Uterus (tissue), 4 donors: ENCODE data around the gene COL4A1. TPM values are rescaled to one million over a fixed set of nuclear protein-coding genes. Genes with fewer than 3 reads are reported as not detected.

Experiments used
- DNase-seq, 2 donors: peaks; one replicate each; pipeline ENCODE4 v3.0.0-alpha.2; 2019 to 2020
- H3K27ac ChIP-seq, 2 donors: fragments of 200-600 bp; sonication (generic); 1 replicate in 1 of 2; 2 replicates in 1 of 2; pipeline ENCODE4 v1.5.1; 2016 to 2018
- H3K27me3 ChIP-seq, 2 donors: fragments of 200-600 bp; sonication (generic); one replicate each; pipeline ENCODE4 v1.5.1; 2018 to 2019; ENCODE audit warnings: control low read depth in 1 of 2
- H3K36me3 ChIP-seq, 2 donors: fragments of 200-600 bp; sonication (generic); one replicate each; pipeline ENCODE4 v1.5.1; 2019; ENCODE audit warnings: control low read depth in 1 of 2
- H3K4me1 ChIP-seq, 2 donors: fragments of 200-600 bp; sonication (generic); one replicate each; pipeline ENCODE4 v1.5.1; 2018 to 2019; ENCODE audit warnings: control low read depth in 1 of 2
- H3K4me3 ChIP-seq, 2 donors: fragments of 200-600 bp; sonication (generic); 1 replicate in 1 of 2; 2 replicates in 1 of 2; pipeline ENCODE4 v1.5.1; 2018 to 2019; ENCODE audit warnings: mild to moderate bottlenecking in 1 of 2
- H3K9me3 ChIP-seq, 2 donors: fragments of 200-600 bp; sonication (generic); one replicate each; pipeline ENCODE4 v1.5.1; 2019; ENCODE audit warnings: control low read depth in 1 of 2
- CTCF ChIP-seq, 4 experiments: fragments of 200-600 bp in 2 of 4; fragments of 450-650 bp in 2 of 4; sonication (generic) in 2 of 4; IDR thresholded peaks; one replicate each; pipeline ENCODE4 v1.5.1; 2016 to 2019; ENCODE audit warnings: antibody characterized with exemption in 4 of 4, mild to moderate bottlenecking in 2 of 4, moderate library complexity in 1 of 4
- POLR2A ChIP-seq, 2 donors: fragments of 450-650 bp; IDR thresholded peaks; one replicate each; pipeline ENCODE4 v1.6.1; 2016; ENCODE audit warnings: antibody characterized with exemption in 2 of 2, mild to moderate bottlenecking in 1 of 2, moderate library complexity in 1 of 2
- intact Hi-C: fragments of 100-400 bp; cut with DNase I; formaldehyde crosslinking; loops from one replicate; pipeline ENCODE4 v1.15.1; 2023; ENCODE audit warnings: low total_unique reads
- total RNA-seq, 4 donors: library from RNA; depleted of rRNA in 3 of 4; stranded (reverse); fragments of >200 nt in 3 of 4; gene quantifications; one replicate each; pipeline versions ENCODE4 v1.1.0 to v1.2.4, GENCODE V29; 2014 to 2023
- donor health status: DM: yes; HTN: yes; CAD: no.

The COL4A1 gene
- total RNA-seq, 4 donors from 2014 or later = 164 to 737 (median 209) TPM

GRCh38 chr13:110124201-110124940 is 182.6 kb downstream of the COL4A1 start:
- DNase-seq = no peak
- Histone ChIP-seq H3K4me3 (no peak overlapping the region), H3K27ac (no peak overlapping the region), H3K36me3 (no peaks in the 10 kb centered on the region), H3K27me3 (no peaks in the 10 kb centered on the region), H3K4me1 (no peaks in the 10 kb centered on the region), H3K9me3 (no peaks in the 10 kb centered on the region)
- no peak for TF ChIP-seq CTCF (IDR thresholded peaks at IDR 0.05)
- no peak for TF ChIP-seq POLR2A (IDR thresholded peaks at IDR 0.05)
- intact Hi-C loops = no loop called here

- Histone ChIP-seq H3K4me3 (no peak overlapping the region), H3K27me3 (no peaks in the 10 kb centered on the region), H3K36me3 (no peaks in the 10 kb centered on the region), H3K4me1 (no peaks in the 10 kb centered on the region), H3K9me3 (no peaks in the 10 kb centered on the region), H3K27ac (no peak overlapping the region)
- intact Hi-C loops = no loop called here
- no peak for DNase-seq
- TF ChIP-seq POLR2A (IDR thresholded peaks at IDR 0.05) (no peak), CTCF (IDR thresholded peaks at IDR 0.05) (no peak)
Measured at GRCh38 chr13:110123041-110123809, 183.7 kb downstream of the COL4A1 start.

GRCh38 chr13:110121422-110122083 is 185.4 kb downstream of the COL4A1 start:
- Histone ChIP-seq H3K4me3 (no peak overlapping the region), H3K27me3 (no peaks in the 10 kb centered on the region), H3K27ac (no peak overlapping the region), H3K36me3 (no peaks in the 10 kb centered on the region), H3K4me1 (no peaks in the 10 kb centered on the region), H3K9me3 (no peaks in the 10 kb centered on the region)
- DNase-seq = no peak
- intact Hi-C loops = no loop called here
- no peak for TF ChIP-seq CTCF (IDR thresholded peaks at IDR 0.05)
- TF ChIP-seq POLR2A (IDR thresholded peaks at IDR 0.05) = no peak

GRCh38 chr13:110119935-110120905 is 186.7 kb downstream of the COL4A1 start:
- Histone ChIP-seq H3K27me3 (no peaks in the 10 kb centered on the region), H3K4me3 (no peak overlapping the region), H3K36me3 (no peaks in the 10 kb centered on the region), H3K9me3 (no peaks in the 10 kb centered on the region), H3K4me1 (no peaks in the 10 kb centered on the region), H3K27ac (no peak overlapping the region)
- no peak for DNase-seq
- intact Hi-C loops = loop anchor here (10.0 kb wide), 1 partner anchor 335 kb away; the partner anchor contains the start of gene IRS2
- TF ChIP-seq CTCF (IDR thresholded peaks at IDR 0.05) = no peak
- no peak for TF ChIP-seq POLR2A (IDR thresholded peaks at IDR 0.05)
